Measurements from ENCODE around the gene PWP1.
A peak's percentile ranks its signal among the peaks of the same experiment; 100 is the strongest.

Gene PWP1

DNA sequence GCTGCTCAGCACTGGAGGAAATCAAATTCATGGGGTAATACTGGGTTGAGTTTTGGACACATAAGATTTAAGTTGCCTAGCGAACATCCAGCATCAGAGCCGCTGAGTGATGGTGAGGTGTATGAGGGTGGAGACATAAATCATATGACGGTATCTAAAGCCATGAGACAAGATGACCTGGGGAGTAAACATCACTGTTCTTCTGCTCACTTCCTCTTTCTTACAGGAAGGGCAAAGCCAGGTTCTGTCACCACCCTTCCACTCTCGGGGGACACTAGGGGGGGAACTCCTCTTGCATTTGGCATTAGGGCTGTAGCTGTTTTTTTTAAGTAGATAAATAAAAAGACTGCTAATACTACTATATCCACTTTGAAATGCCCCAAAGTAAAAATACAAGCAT, 51.3 kb downstream of the PWP1 start:
- no peak for DNase-seq

- DNase-seq: no peak
These were observed 62.9 kb downstream of the PWP1 start for GRCh38 chr12:107748472-107748871.

DNA sequence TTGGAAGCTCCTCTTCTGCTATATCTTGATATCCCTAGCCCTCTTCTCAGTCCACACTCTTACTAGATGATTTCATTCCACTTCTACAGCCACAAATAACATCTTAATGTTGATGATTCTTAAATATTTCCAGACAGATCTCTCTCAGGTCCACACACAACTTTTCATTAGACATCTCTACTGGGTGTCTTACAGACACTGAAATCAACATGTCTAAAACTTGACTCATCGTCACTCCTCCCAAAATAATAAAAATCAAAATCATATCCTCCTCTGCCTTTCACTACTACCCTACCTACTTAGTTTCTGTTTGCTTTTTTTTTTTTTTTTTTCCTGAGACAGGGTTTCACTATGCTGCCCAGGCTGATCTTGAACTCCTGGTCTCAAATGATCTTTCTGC, 63.5 kb downstream of the PWP1 start:
- no peak for DNase-seq

DNA sequence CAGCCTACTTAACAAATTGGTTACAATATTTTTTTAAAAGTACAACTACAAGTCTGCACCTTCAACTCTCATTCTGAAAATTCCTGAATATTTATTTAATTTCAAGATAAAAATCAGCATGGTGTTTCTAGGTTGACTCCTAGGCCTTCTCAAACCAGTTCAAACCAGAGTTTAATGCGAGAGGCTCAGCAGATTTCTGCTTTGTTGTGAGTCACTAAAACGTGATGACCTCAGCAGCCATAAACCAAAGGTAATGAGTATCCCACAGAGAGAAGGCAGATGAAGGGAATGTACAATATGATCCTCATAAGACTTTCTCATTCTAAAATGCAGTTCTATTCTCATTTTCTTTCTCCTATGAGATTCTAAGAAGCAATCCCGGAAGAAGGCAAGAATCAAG, 73.8 kb downstream of the PWP1 start:
- peak in 1 of 2 experiments; percentile 29 for DNase-seq

DNA sequence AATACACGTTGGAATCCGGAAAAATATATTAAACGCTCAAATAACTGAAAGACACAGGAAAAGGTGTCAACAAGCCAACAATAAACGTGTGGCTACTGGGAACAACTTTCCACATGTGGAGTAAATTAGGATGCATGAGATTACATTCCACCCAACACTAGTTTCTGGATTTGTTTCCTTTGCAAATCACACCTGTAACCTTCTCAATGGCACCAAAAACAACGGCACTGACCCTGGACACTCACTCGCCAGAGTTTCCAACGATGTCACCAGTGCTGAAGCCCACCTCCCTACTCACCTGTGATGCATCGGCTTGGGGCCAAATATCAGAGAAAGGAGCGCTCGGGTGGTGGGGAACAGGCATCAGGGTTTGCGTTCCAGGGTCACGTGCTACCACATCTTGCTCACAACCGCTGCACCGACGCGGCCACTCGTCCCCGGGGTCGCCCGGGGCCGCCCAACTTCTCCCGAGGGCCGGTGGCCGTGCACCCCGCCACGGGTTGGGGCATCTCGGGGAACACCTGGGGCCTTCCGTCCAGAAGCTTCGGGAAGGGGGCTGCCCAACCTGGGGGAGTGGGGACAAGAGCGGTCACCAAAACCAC, 74.7 kb downstream of the PWP1 start:
- peak; percentile 18 to 22 for DNase-seq

DNA sequence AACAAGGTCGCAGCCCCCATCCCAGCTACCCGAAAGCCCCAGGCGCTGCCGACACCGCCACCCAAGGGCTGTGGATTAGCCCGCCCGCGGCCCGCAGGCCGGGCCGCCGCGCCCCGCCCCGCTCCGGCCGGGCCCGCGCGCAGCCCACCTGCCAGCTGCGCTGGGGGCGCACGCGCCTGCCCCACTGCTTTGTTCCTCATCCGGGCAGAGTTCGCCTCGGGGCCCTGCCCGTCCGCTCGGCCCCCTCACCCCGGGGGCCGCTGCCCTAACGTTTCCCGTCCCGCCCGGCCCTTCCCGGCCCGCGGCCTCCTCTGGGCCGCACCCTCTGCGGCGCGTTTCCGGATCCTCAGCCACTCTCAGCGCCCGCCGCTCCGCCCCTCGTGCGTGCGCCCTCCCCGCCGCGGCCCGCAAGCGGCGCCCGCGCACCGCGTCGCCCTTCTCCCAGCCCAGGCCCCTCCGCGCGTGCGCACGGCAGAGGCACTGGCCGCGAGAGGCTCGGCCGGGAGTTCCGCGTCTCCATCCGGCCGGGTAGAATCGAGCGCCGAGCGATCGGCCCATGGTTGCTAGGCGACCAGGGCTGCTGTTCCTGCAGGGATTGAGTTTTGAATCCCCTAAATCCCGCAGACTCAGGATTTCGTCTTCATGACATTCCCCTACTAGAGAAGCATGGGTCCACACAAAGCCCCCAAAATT, 75.4 kb downstream of the PWP1 start, which contains the start of gene PRDM4:
PRDM4 (minus strand) TSS at position 329 of the 693 bp plus-strand sequence. CDS start 622 bp downstream, outside the sequence.
- peak; percentile 86 to 89 for DNase-seq

DNA sequence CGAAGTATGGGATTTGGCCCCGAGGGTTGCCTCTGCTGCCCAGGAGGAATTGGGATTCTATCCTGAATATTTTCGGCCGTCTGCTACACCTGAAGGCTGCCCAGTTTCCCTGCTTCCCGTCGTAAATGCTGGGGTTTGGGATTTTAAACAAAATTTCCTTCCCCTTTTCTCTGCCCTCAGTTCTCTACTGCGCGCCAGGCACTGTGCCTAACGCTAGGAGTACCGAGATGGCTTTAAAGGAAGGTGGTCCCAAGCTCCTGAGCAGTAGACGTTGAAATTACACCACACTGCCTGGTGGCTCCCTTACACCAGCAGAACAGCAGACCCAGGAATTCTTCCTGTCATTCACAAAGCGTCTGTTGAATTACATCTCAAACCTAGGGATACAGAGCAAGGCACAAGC, 75.9 kb downstream of the PWP1 start:
- DNase-seq: no peak

Measured in stimulated activated CD4-positive, alpha-beta T cell treated with anti-CD3 and anti-CD28 coated beads, Interleukin-4, amount 100 ng/mL, for 4 hours (primary cell).